SK-N-MC (cell line): ENCODE measurements around the gene PPP4R3C.
"Not testable (repeated sequence)": the region's sequence is repeated elsewhere in the genome, so short reads cannot be mapped to it uniquely, and the experiment has no call there.

Experiments
- DNase-seq: peaks from one replicate; pipeline ENCODE4 v3.0.0-alpha.2; 2011; ENCODE audit warnings: low read depth, low spot score
- H3K27ac ChIP-seq: fragments of 200-600 bp; sonication (generic); 2 replicates; pipeline ENCODE4 v1.5.1; 2016; ENCODE audit warnings: mixed run types
- H3K36me3 ChIP-seq: fragments of 200-600 bp; sonication (generic); 2 replicates; pipeline ENCODE4 v1.6.1; 2017; ENCODE audit warnings: antibody characterized with exemption, low read length, mixed read lengths; ENCODE audit not compliant: insufficient read depth
- H3K4me3 ChIP-seq: fragments of 200-600 bp; sonication (generic); 2 replicates; pipeline ENCODE4 v1.5.1; 2016
- H3K9ac ChIP-seq: fragments of 200-600 bp; sonication (generic); 2 replicates; pipeline ENCODE4 v1.8.0; 2017; ENCODE audit warnings: mixed run types, mixed read lengths; ENCODE audit not compliant: insufficient read length
- H3K9me3 ChIP-seq: fragments of 200-600 bp; sonication (generic); 2 replicates; pipeline ENCODE4 v1.6.1; 2017; ENCODE audit warnings: low read depth, mild to moderate bottlenecking, antibody characterized with exemption, low read length, moderate library complexity, mixed read lengths
- EZH2 ChIP-seq: fragments of 200-600 bp; sonication (generic); IDR thresholded peaks from one replicate; pipeline ENCODE4 v1.6.1; 2017; ENCODE audit warnings: antibody characterized with exemption
- FOXP2 ChIP-seq: optimal IDR thresholded peaks from 2 replicates; pipeline ENCODE3; 2011; ENCODE audit warnings: mild to moderate bottlenecking, moderate library complexity; ENCODE audit not compliant: insufficient read depth; ENCODE audit errors: extremely low read length, control extremely low read depth
- POLR2AphosphoS5 ChIP-seq: IDR thresholded peaks from 2 replicates; pipeline ENCODE4 v1.6.1; 2012; ENCODE audit warnings: mild to moderate bottlenecking, low read depth, low read length, borderline replicate concordance

Gene PPP4R3C

DNA sequence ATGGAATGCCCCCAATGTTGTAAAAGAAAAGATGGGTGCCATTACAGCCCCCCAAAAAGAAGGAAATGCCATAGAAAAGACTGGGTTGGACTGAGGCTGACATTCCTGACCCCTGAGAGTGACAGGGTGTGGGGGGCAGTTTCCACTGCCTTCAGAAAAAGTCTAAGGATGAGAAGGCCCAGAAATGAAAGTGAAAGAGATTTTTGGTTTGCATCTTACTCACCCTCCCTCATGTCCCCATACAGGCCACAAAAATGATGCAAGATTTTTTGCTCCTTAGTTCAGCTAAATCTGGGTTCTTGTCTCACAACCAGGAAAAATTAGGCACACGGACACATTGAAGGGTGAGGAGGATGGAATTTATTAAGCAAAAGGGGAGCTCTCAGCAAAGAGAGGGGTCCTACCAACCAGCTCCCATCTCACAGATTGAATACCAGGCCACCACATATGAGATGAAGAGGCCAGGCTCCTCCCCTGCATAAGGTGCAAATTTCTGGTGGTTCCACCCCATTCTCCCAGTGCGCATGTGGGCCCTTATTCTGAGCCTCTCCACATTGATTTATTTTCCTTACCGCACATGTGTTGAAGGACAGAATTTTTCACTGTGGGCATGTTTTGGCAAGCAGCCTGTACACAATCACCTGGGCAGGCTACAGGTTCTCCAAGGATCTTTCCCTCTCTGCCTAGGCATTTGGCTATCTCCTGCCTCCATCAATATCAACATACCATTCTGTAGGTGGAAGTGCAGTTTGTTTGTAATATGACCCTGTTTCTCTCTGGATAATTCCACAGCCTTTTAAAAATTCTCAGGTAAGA is 18.8 kb downstream of the PPP4R3C start:
- no peak for TF ChIP-seq POLR2AphosphoS5
- no peak for TF ChIP-seq FOXP2
- TF ChIP-seq EZH2: no peak

DNA sequence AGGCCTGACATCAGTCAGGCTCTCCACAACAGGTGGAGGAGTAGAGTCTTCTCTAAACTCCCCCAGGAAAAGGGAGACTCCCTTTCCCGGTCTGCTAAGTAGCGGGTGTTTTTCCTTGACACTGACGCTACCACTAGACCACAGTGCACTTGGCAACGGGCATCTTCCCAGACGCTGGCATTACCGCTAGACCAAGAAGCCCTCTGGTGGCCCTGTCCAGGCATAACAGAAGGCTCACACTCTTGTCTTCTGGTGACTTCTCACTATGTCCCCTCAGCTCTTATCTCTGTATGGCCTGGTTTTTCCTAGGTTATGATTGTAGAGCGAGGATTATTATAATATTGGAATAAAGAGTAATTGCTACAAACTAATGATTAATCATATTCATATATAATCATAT is 20.7 kb downstream of the PPP4R3C start:
- DNase-seq, H3K36me3 ChIP-seq, H3K4me3 ChIP-seq: not testable (repeated sequence)

More for the DNA sequence above, 18.8 kb downstream of the PPP4R3C start:
- DNase-seq: no peak
- H3K27ac ChIP-seq: no peak overlapping the region
- H3K4me3 ChIP-seq: no peak overlapping the region
- no peak overlapping the region for H3K9ac ChIP-seq
- no peaks in the 10 kb centered on the region for H3K36me3 ChIP-seq
- H3K9me3 ChIP-seq: no peaks in the 10 kb centered on the region

DNA sequence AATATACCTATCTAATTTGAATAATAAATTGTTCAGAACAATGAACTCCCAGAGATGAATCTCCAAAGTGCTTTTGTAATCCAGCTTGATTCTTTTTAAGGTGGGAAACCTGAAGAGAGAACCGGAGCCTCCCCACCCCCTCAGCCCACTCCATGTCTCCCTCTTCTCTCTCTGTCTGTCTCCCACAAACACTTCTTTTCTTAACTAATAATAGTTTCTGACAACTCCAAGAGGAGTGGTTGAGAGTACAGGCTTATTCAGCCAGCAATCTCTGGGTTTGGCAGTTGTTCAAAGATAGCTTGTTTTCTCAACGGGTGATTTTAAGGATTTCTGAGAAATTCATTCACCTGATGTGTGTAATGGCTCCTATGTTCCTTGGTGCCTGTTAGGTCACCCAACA is 23.4 kb downstream of the PPP4R3C start:
- H3K36me3 ChIP-seq: no peaks in the 10 kb centered on the region
- no peak overlapping the region for H3K4me3 ChIP-seq
- no peak overlapping the region for H3K9ac ChIP-seq
- DNase-seq: no peak
- no peak overlapping the region for H3K27ac ChIP-seq
- TF ChIP-seq FOXP2 (no peak), EZH2 (no peak), POLR2AphosphoS5 (no peak)
- H3K9me3 ChIP-seq: no peaks in the 10 kb centered on the region

More for the DNA sequence above, 20.7 kb downstream of the PPP4R3C start:
- not testable (repeated sequence) for H3K9me3 ChIP-seq, H3K27ac ChIP-seq, H3K9ac ChIP-seq

- TF ChIP-seq POLR2AphosphoS5 (no peak), FOXP2 (no peak), EZH2 (no peak)
- H3K9me3 ChIP-seq: no peaks in the 10 kb centered on the region
- no peaks in the 10 kb centered on the region for H3K36me3 ChIP-seq
- no peak for DNase-seq
- H3K27ac ChIP-seq: no peak overlapping the region
- H3K9ac ChIP-seq: no peak overlapping the region
- H3K4me3 ChIP-seq: no peak overlapping the region
These were observed 24.2 kb downstream of the PPP4R3C start for GRCh38 chrX:27438937-27439336.

DNA sequence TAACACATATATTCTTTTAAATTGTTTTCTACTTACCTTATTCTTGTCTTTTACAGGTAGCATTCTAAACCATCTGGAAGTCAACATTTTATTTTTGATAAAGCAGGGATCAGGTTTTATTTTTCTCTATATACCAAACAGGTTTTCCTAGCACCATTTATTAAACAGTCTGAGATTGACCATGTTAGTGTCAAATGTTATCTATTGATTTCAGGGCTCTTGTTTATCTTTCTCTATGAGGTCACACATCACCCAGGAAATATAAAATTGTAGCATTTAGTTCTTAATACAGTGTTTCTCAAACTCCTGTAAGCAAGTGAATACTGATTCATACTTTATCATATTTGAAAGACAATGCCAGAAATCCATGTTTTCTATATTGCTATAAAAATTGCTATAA is 28.1 kb downstream of the PPP4R3C start:
- DNase-seq: no peak
- no peak for TF ChIP-seq EZH2
- TF ChIP-seq POLR2AphosphoS5: no peak
- no peak for TF ChIP-seq FOXP2
- H3K4me3 ChIP-seq: no peak overlapping the region
- H3K36me3 ChIP-seq: no peaks in the 10 kb centered on the region
- H3K27ac ChIP-seq: no peak overlapping the region
- no peaks in the 10 kb centered on the region for H3K9me3 ChIP-seq
- H3K9ac ChIP-seq: no peak overlapping the region
